HAP-1 (cell line): Measurements from ENCODE around the gene DAP.

Experiments used
- DNase-seq, 2 experiments: peaks; one replicate each; pipeline ENCODE4 v3.0.0-alpha.2; 2016 to 2020; ENCODE audit warnings: low spot score in 2 of 2
- H3K27me3 ChIP-seq: fragments of 250-450 bp; sonication (Bioruptor Pico); 2 replicates; pipeline ENCODE4 v1.5.1; 2020; ENCODE audit warnings: low read depth, mild to moderate bottlenecking, moderate library complexity
- H3K36me3 ChIP-seq: fragments of 250-450 bp; sonication (Bioruptor Pico); replicated peaks from 2 replicates; pipeline ENCODE4 v1.5.1; 2020; ENCODE audit warnings: mild to moderate bottlenecking
- H3K4me1 ChIP-seq: fragments of 250-450 bp; sonication (Bioruptor Pico); 2 replicates; pipeline ENCODE4 v1.5.1; 2020; ENCODE audit warnings: mild to moderate bottlenecking
- H3K4me3 ChIP-seq: fragments of 250-450 bp; sonication (Bioruptor Pico); 2 replicates; pipeline ENCODE4 v1.5.1; 2020; ENCODE audit warnings: mild to moderate bottlenecking, moderate library complexity
- H3K9me3 ChIP-seq: fragments of 250-450 bp; sonication (Bioruptor Pico); 2 replicates; pipeline ENCODE4 v1.5.1; 2020; ENCODE audit warnings: mild to moderate bottlenecking, moderate library complexity
- in situ Hi-C: fragments of 300-500 bp; cut with MboI; formaldehyde crosslinking; loops from 3 replicates; pipeline ENCODE4 v1.14.3; 2020; ENCODE audit warnings: low sequenced_read_pairs, inconsistent platforms, mixed read lengths

The DAP gene

DNA sequence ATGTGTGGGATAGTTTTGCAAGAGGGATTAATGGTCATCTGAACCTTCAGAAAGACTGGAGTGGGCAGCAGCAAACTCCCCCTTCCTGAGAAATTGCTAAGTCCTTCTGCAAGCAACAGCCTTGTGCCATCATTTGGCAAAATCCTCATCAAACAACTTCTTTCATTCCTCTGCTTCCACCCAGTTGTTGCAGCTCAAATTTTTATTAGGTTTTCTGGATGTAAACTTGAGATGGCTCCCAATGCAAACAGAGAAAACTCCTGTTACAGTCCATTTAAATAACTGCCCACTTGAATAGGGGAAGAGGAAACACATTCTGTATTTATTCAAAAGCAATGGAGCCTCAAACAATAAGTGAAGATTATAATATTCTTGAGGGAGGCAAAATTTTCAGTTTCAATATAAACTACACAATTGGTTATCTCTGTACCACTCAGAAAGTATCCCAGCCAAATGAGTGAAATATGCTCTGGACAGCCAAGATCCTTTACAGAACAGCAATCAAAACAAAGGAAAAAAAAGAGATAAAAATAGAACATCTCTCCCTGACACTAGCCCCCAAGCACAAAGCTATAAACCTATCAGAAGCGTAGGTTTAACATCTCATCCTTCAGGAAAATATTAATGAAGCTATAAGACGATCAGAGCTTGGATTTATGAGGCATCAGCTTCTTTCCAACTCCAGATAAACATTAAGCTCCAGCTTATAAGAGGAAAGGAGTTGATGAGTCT lies 17.3 kb upstream of the DAP start:
- Histone ChIP-seq H3K4me1 (no peaks in the 10 kb centered on the region), H3K27me3 (no peaks in the 10 kb centered on the region), H3K36me3 (no peaks in the 10 kb centered on the region), H3K9me3 (no peaks in the 10 kb centered on the region), H3K4me3 (no peak overlapping the region)
- DNase-seq, result no peak
- in situ Hi-C loops, result no loop called here

DNA sequence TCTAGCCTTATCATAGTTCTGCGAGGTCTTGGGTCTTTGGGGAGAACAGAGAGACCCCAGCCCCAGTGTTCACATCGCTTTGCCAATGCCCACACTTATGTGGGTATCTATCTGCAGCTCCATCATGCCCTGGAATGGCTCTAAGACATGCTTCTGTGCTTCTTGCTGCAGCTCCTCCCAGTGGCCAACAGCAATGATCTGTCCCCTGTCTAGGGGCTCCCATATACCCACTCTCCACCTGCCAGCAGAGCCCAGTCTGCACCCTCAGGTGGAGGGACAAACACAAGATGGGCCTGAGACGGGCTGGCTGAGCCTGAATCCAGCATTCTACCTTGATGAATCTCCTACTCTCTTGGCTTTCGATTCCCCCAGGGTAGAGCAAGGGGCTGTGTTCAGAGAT lies 14.6 kb upstream of the DAP start:
- in situ Hi-C loops, result no loop called here
- Histone ChIP-seq H3K4me1 (peaks cover 6% of the 10 kb centered on the region), H3K27me3 (no peaks in the 10 kb centered on the region), H3K36me3 (no peaks in the 10 kb centered on the region), H3K4me3 (no peak overlapping the region), H3K9me3 (no peaks in the 10 kb centered on the region)
- no peak for DNase-seq

GRCh38 chr5:10772901-10773585 lies 12.0 kb upstream of the DAP start:
- no peak for DNase-seq
- H3K9me3 ChIP-seq, result no peaks in the 10 kb centered on the region
- no peaks in the 10 kb centered on the region for H3K27me3 ChIP-seq
- H3K4me1 ChIP-seq, result peaks cover 6% of the 10 kb centered on the region
- in situ Hi-C loops, result no loop called here
- H3K4me3 ChIP-seq, result no peak overlapping the region
- no peaks in the 10 kb centered on the region for H3K36me3 ChIP-seq

- H3K9me3 ChIP-seq, result no peaks in the 10 kb centered on the region
- DNase-seq, result no peak
- H3K4me3 ChIP-seq, result no peak overlapping the region
- H3K27me3 ChIP-seq, result no peaks in the 10 kb centered on the region
- no peaks in the 10 kb centered on the region for H3K36me3 ChIP-seq
- peaks cover 6% of the 10 kb centered on the region for H3K4me1 ChIP-seq
- in situ Hi-C loops, result no loop called here
Observed at GRCh38 chr5:10768328-10768899, 7.4 kb upstream of the DAP start.

DNA sequence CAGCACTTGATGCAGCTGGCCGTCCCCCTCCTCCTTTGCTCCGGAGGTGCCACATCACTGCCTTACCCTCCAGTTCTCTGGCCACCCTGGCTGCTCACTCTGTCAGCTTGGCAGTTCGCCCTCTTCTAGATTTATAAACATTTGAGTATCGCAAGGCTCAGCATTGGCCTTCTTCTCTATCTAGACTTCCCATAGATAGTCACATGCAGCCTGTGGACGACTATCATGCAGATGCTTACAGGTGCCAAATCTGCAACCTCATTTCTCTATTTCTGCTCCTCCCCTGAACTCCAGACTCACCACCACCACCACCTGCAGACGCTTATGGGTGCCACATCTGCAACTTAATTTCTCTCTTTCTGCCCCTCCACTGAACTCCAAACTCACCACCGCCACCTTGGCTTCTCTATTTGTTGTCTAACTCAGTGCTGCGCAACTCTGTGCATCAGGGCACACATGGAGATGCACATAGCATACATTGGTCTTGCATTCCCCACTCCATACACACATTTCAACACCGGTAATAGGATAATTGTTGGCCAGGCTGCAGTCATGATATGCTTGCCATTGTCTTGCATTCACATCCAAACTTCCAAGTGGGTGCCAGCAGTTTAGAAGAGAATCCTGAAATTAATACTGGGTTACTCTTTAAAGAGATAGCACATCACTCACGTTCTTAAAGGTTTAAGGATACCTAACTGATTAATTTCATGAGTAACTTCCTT lies 1.9 kb upstream of the DAP start:
- no peaks in the 10 kb centered on the region for H3K9me3 ChIP-seq
- peaks cover 9% of the 10 kb centered on the region for H3K4me1 ChIP-seq
- no peaks in the 10 kb centered on the region for H3K27me3 ChIP-seq
- in situ Hi-C loops, result no loop called here
- no peaks in the 10 kb centered on the region; the same call in 1 of the 2 replicates for H3K36me3 ChIP-seq
- DNase-seq, result no peak
- no peak overlapping the region for H3K4me3 ChIP-seq

DNA sequence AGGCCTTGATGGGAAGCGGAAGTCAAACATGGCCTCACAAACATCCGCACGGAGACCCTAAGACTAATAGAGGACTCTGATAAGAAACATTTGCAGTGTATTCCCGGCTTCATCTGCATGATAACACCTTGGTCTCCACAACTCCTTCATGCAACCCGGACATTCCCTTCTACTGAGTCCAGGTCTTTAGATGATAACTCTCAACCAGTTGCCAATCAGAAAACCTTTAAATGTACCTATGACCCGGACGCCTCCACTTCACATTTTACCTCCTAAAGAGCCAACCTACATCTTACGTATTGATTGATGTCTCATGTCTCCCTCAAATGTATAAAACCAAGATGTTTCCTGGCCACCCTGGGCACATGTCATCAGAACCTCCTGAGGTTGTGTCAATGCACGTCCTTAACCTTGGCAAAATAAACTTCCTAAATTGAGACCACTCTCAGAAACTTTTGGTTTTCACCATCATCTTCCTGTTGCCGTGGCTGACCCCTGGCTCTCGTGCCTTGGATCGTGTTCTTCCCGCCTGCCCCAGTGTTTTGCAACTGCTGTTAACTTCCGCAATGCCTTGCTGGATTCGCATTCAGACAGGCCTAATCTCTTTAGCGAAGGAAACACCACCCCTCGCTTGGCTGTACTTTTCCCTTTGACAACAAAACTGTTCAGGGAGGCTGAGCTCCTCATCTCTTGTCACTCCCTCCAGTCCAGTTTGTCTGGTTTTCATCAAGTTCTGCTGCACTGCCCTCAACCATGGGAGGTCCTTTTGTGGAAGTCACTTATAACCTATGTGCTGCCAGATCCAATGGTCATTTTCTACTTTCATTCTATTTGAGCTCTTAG lies 1.1 kb upstream of the DAP start:
- Histone ChIP-seq H3K27me3 (no peaks in the 10 kb centered on the region), H3K9me3 (no peaks in the 10 kb centered on the region), H3K4me1 (peaks cover 9% of the 10 kb centered on the region), H3K36me3 (no peaks in the 10 kb centered on the region; the same call in 1 of the 2 replicates), H3K4me3 (peak overlapping the region; percentile 34)
- DNase-seq, result no peak
- in situ Hi-C loops, result no loop called here

DNA sequence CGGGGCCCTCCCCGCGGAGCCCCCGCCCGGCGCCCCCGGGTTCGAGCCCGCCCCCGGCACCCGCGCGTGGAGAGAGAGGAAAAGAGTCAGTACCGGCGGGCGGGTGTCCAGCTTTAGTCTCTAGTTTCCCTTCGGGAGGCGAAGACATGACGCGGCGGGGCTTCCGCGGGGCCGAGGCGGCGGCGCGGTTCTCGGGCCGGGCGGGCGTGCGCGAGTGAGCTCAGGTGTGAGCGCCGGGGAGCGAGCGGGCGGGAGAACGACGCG lies 181 bp downstream of the DAP start:
- no peak for DNase-seq
- H3K36me3 ChIP-seq, result no peaks in the 10 kb centered on the region; the same call in 1 of the 2 replicates
- peaks cover 9% of the 10 kb centered on the region for H3K4me1 ChIP-seq
- in situ Hi-C loops, result no loop called here
- H3K27me3 ChIP-seq, result no peaks in the 10 kb centered on the region
- H3K4me3 ChIP-seq, result peak overlapping the region; percentile 59
- H3K9me3 ChIP-seq, result no peaks in the 10 kb centered on the region

DNA sequence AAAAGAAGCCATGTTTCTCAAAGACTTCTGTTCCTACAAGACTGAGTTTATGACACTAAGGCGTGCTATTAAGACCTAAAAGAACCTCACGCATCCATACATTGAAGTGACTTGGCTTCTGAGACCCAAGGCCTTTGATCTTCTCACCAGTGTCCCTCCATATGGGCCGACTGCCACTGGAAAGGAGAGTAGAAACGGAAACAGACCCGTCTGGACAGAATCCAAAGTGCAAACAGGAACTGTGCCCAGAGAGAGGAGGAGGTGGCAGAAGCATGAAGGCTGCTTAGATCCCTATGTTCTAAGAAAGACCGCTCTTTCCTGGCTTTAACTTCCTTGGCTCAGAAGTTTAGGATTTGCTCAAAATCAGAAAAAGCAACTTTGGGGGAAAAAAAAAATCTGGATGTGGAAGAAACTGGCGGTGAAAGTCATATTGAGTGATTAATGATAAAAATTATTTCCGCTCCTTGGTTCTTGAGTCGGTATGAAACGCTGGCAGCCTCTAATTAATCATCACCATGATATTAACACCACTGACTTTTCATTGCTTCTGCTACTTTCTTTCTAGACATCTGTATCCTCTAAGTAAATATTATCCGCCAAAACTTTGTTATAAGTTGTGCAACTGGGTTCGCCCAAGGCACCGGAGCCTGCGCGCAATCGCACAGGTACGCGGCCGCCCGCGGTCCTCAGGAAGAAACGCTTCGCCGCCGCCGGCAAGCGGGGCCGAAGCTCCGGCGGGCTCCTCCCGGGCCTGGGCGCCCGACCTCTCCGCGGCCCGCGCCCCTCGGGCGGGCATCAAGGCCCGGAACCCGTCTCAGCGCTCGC lies 726 bp downstream of the DAP start:
- Histone ChIP-seq H3K36me3 (no peaks in the 10 kb centered on the region; the same call in 1 of the 2 replicates), H3K4me1 (peaks cover 9% of the 10 kb centered on the region), H3K9me3 (no peaks in the 10 kb centered on the region), H3K4me3 (peak overlapping the region; percentile 59), H3K27me3 (no peaks in the 10 kb centered on the region)
- DNase-seq, result peak; percentile 19 to 44
- in situ Hi-C loops, result no loop called here

GRCh38 chr5:10759111-10759510 lies 1.9 kb downstream of the DAP start:
- DNase-seq, result no peak
- H3K4me1 ChIP-seq, result peaks cover 9% of the 10 kb centered on the region
- H3K9me3 ChIP-seq, result no peaks in the 10 kb centered on the region
- in situ Hi-C loops, result no loop called here
- H3K27me3 ChIP-seq, result no peaks in the 10 kb centered on the region
- no peaks in the 10 kb centered on the region; the same call in 1 of the 2 replicates for H3K36me3 ChIP-seq
- peak overlapping the region; percentile 59; the same call in 1 of the 2 replicates for H3K4me3 ChIP-seq

DNA sequence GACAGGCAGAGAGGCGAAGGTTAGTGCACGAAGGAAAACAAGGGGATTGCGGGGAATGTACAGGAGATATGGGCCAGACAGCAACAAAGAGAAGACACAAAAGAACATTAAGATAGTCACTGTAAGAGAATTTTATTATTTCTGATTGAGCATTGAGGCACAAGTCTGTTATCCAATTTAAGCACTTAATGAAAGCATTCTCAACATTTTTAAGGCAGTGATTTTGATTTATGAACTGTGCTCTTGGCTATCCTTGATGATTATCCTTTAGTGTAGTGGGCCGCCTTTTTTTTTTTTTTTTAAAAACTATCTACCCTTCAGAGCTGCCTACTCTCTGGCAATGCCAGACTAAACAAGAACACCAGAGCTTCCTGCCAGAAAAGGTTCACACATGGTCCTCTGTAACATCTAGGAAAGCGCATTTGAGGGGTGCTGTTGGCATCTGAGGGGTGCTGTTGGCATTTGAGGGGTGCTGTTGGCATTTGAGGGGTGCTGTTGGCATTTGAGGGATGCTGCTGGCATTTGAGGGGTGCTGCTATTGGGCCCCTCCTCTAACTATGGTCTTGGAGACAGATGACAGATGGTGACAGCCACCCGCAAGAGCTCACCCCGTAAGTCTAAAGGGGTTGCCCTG lies 3.0 kb downstream of the DAP start:
- Histone ChIP-seq H3K4me3 (no peak overlapping the region), H3K9me3 (no peaks in the 10 kb centered on the region), H3K4me1 (peaks cover 9% of the 10 kb centered on the region), H3K27me3 (no peaks in the 10 kb centered on the region), H3K36me3 (no peaks in the 10 kb centered on the region; the same call in 1 of the 2 replicates)
- DNase-seq, result no peak
- in situ Hi-C loops, result no loop called here

DNA sequence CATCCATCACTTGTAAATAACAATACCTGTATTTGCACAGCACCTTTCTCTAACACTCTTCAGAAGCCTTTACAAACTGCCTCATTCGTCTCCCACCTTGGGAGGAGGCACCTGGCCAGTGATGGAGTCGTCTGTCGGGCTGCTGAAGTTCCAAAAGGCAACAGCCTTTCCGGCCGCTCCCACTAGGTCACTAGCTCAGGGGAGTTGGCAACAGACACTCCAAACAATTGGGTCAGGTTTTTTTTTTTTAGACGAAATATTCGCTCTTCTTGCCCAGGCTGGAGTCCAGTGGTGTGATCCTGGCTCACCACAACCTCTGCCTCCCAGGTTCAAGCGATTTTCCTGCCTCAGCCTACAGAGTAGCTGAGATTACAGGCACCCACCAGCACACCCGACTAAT lies 4.0 kb downstream of the DAP start:
- Histone ChIP-seq H3K4me3 (no peak overlapping the region), H3K27me3 (no peaks in the 10 kb centered on the region), H3K9me3 (no peaks in the 10 kb centered on the region), H3K36me3 (peaks cover 3% of the 10 kb centered on the region), H3K4me1 (peaks cover 9% of the 10 kb centered on the region)
- in situ Hi-C loops, result no loop called here
- DNase-seq, result no peak

GRCh38 chr5:10756549-10756948 lies 4.5 kb downstream of the DAP start:
- Histone ChIP-seq H3K4me1 (peaks cover 4% of the 10 kb centered on the region), H3K9me3 (no peaks in the 10 kb centered on the region), H3K27me3 (no peaks in the 10 kb centered on the region), H3K36me3 (peaks cover 3% of the 10 kb centered on the region), H3K4me3 (no peak overlapping the region)
- DNase-seq, result no peak
- in situ Hi-C loops, result no loop called here
